K562 (cell line): ENCODE results near the gene CASR. TPM values are rescaled to one million over a fixed set of nuclear protein-coding genes. Genes with fewer than 3 reads are reported as not detected.
"Not testable (repeated sequence)": the region's sequence is repeated elsewhere in the genome, so short reads cannot be mapped to it uniquely, and the experiment has no call there.

Source experiments
- ATAC-seq: fragments of 200-7000 bp; cut with Tn5 transposase; 3 replicates; pipeline ENCODE4 v1.9.1; 2020; ENCODE audit warnings: moderate library complexity
- BruUV-seq: library from RNA; stranded (reverse); fragments of 400-500 nt; replicated peaks from 2 replicates; lab custom pipeline; 2021; lab: Mats Ljungman, UMichigan
- CTCF ChIA-PET: fragments of 300-600 bp; formaldehyde crosslinking; extraction: SDS; loops from one replicate; lab custom pipeline; 2021; ENCODE audit warnings: low intra/inter-chr PET ratio; lab: Yijun Ruan, JAX
- POLR2A ChIA-PET: fragments of 300-600, 350-650 bp; sonication (Branson Sonifier 250); formaldehyde crosslinking; extraction: SDS; loops from one replicate; lab custom pipeline; 2021; ENCODE audit warnings: antibody characterized with exemption, inconsistent platforms; lab: Yijun Ruan, JAX
- DNase-seq, 4 experiments: peaks; one replicate each; pipeline versions ENCODE4 v3.0.0 to v3.0.0-alpha.2; 2011 to 2018; ENCODE audit warnings: low spot score in 3 of 4, mixed read lengths in 3 of 4; ENCODE audit errors: extremely low read depth in 1 of 4
- FAIRE-seq: peaks from 2 replicates; lab custom pipeline; 2011; peaks lifted over from hg19 to GRCh38; lab: Jason Lieb, UNC
- H2AFZ ChIP-seq: 2 replicates; pipeline ENCODE4 v1.6.0; 2011; ENCODE audit warnings: low read depth, low read length, control low read depth, inconsistent platforms
- H3K27ac ChIP-seq: fragments of 200-600 bp; 3 replicates; pipeline ENCODE4 v1.8.0; 2011; ENCODE audit warnings: low read depth, mild to moderate bottlenecking, control low read depth, inconsistent platforms, low read length, moderate library complexity, mixed read lengths; ENCODE audit errors: extremely low read depth
- H3K27me3 ChIP-seq, 2 experiments: fragments of 300-600 bp in 1 of 2; 2 replicates in 1 of 2; 3 replicates in 1 of 2; pipeline versions ENCODE4 v1.6.0 to v1.8.0; 2011; ENCODE audit warnings: inconsistent platforms in 2 of 2, low read length in 2 of 2, mild to moderate bottlenecking in 1 of 2, mixed read lengths in 1 of 2, moderate library complexity in 1 of 2; ENCODE audit not compliant: control insufficient read depth in 2 of 2, insufficient read depth in 2 of 2
- H3K36me3 ChIP-seq: fragments of 300-600 bp; 3 replicates; pipeline ENCODE4 v1.8.0; 2011; ENCODE audit warnings: mild to moderate bottlenecking, low read length, inconsistent platforms; ENCODE audit not compliant: control insufficient read depth, insufficient read depth
- H3K4me1 ChIP-seq, 2 experiments: fragments of 200-600 bp in 1 of 2; replicated peaks in 1 of 2; 2 replicates in 1 of 2; 3 replicates in 1 of 2; pipeline versions ENCODE4 v1.5.1 to v1.8.0; 2011; ENCODE audit warnings: inconsistent platforms in 2 of 2, low read length in 2 of 2, mild to moderate bottlenecking in 1 of 2, mixed read lengths in 1 of 2, moderate library complexity in 1 of 2; ENCODE audit not compliant: control insufficient read depth in 2 of 2, insufficient read depth in 2 of 2
- H3K4me2 ChIP-seq: 2 replicates; pipeline ENCODE4 v1.6.1; 2011; ENCODE audit warnings: low read length, control low read depth, inconsistent platforms, mixed read lengths; ENCODE audit not compliant: insufficient read depth
- H3K4me3 ChIP-seq: fragments of 200-600 bp; sonication (generic), shearing (Covaris generic); 2 replicates; pipeline ENCODE4 v1.5.1; 2016; ENCODE audit warnings: control low read depth, inconsistent platforms
- H3K79me2 ChIP-seq: fragments of 200-600 bp; 3 replicates; pipeline ENCODE4 v1.8.0; 2011; ENCODE audit warnings: low read length, inconsistent platforms; ENCODE audit not compliant: control insufficient read depth, insufficient read depth
- H3K9ac ChIP-seq, 2 experiments: 2 replicates each; pipeline versions ENCODE4 v1.6.0 to v1.6.1; 2011; ENCODE audit warnings: low read depth in 2 of 2, low read length in 2 of 2, control low read depth in 1 of 2, inconsistent platforms in 1 of 2, mild to moderate bottlenecking in 1 of 2, mixed read lengths in 1 of 2; ENCODE audit not compliant: insufficient read depth in 1 of 2
- H3K9me1 ChIP-seq: one replicate; pipeline ENCODE4 v1.6.0; 2011; ENCODE audit warnings: inconsistent platforms, mild to moderate bottlenecking, low read length, moderate library complexity; ENCODE audit not compliant: control insufficient read depth, insufficient read depth
- H3K9me3 ChIP-seq: replicated peaks from 2 replicates; pipeline ENCODE4 v1.5.1; 2011; ENCODE audit warnings: low read depth, low read length, inconsistent platforms; ENCODE audit not compliant: control insufficient read depth, insufficient read depth
- H4K20me1 ChIP-seq: replicated peaks from 2 replicates; pipeline ENCODE4 v1.6.1; 2011; ENCODE audit warnings: low read length, inconsistent platforms, mixed read lengths; ENCODE audit not compliant: control insufficient read depth, insufficient read depth
- ARID1B ChIP-seq: fragments of 450-650 bp; IDR thresholded peaks from 2 replicates; pipeline ENCODE4 v1.6.1; 2016; ENCODE audit warnings: antibody characterized with exemption, mild to moderate bottlenecking, inconsistent platforms
- CHAMP1 ChIP-seq: fragments of 450-650 bp; IDR thresholded peaks from 2 replicates; pipeline ENCODE4 v1.6.1; 2016; ENCODE audit warnings: mild to moderate bottlenecking
- ESRRA ChIP-seq: fragments of 450-650 bp; IDR thresholded peaks from 2 replicates; pipeline ENCODE4 v1.6.1; 2014; ENCODE audit warnings: low read depth, mild to moderate bottlenecking, moderate library complexity, borderline replicate concordance
- HDGF ChIP-seq: fragments of 450-650 bp; IDR thresholded peaks from 2 replicates; pipeline ENCODE4 v1.6.1; 2016
- LARP7 ChIP-seq: fragments of 450-650 bp; IDR thresholded peaks from 2 replicates; pipeline ENCODE4 v1.6.1; 2016
- POLR2A ChIP-seq: fragments of 450-650 bp; conservative IDR thresholded peaks from 2 replicates; pipeline ENCODE4 v1.6.1; 2016
- STAT6 ChIP-seq: sonication (generic); formaldehyde crosslinking; IDR thresholded peaks from 2 replicates; pipeline ENCODE4 v1.8.1; 2023; ENCODE audit warnings: mild to moderate bottlenecking, missing genetic modification reagents
- SUPT5H ChIP-seq: fragments of 450-650 bp; IDR thresholded peaks from 2 replicates; pipeline ENCODE4 v1.6.1; 2016
- ZFP30 ChIP-seq: fragments of 250-450 bp; sonication (Bioruptor Pico); IDR thresholded peaks from 2 replicates; pipeline ENCODE4 v1.8.0; 2022; ENCODE audit warnings: moderate library complexity, mild to moderate bottlenecking, inconsistent platforms, borderline replicate concordance
- WGBS: fragments of 100-300 bp; shearing (Covaris generic); methylation state at CpG from one replicate; pipeline ENCODE4 v1.1.6; 2016; ENCODE audit warnings: low coverage, mixed read lengths; ENCODE audit not compliant: insufficient coverage; ENCODE audit errors: missing lambda C conversion rate; 5-methylcytosine and 5-hydroxymethylcytosine counted together
- in situ Hi-C: fragments of 300-500 bp; cut with MboI; formaldehyde crosslinking; loops from 4 replicates; pipeline ENCODE4 v1.15.0; 2018; ENCODE audit warnings: inconsistent platforms, mixed read lengths
- intact Hi-C: fragments of 100-400 bp; cut with micrococcal nuclease; formaldehyde crosslinking; loops from 2 replicates; pipeline ENCODE4 v1.14.2; 2022
- polyA plus RNA-seq, 8 experiments: library from polyadenylated mRNA; depleted of rRNA in 4 of 8; stranded (reverse) in 5 of 8; unstranded in 3 of 8; fragments of >200 nt; fragmentation: Nextera tagmentation in 2 of 8; fragmentation: Illumina TruSeq in 1 of 8; extraction: Ambion mirVana in 2 of 8; extraction: Trizol in 1 of 8; gene quantifications; 2 replicates each; pipeline versions ENCODE4 v1.2.1 to v1.2.3, GENCODE V29; 2011 to 2014; ENCODE audit warnings: inconsistent platforms in 1 of 8, missing spikeins in 1 of 8
- total RNA-seq, 7 experiments: library from RNA; depleted of rRNA in 6 of 7; stranded (reverse); fragments of >200 nt in 6 of 7; fragmentation: Illumina TruSeq in 2 of 7; extraction: Trizol in 2 of 7; gene quantifications; 2 replicates each; pipeline versions ENCODE4 v1.2.1 to v1.2.3, GENCODE V29; 2011 to 2021; ENCODE audit warnings: low replicate concordance in 1 of 7

Gene CASR
- total and polyA plus RNA-seq, 9 of the 15 experiments (the other 6 are each of a cell fraction or from before 2014, with no cell fraction given) = not detected

- TF ChIP-seq STAT6 (CRISPR knock-in tag) (no peak), ZFP30 (CRISPR knock-in tag) (no peak), LARP7 (no peak)
Measured at GRCh38 chr3:122148941-122149627, 34.4 kb upstream of the CASR start (continued).

GRCh38 chr3:122151480-122151879, 32.0 kb upstream of the CASR start:
- intact Hi-C loops = no loop called here
- no peaks in the 10 kb centered on the region for H4K20me1 ChIP-seq
- 4% methylated on average over 2 of the region's 2 CpGs for WGBS
- in situ Hi-C loops = no loop called here
- FAIRE-seq (no peak), DNase-seq (no peak), ATAC-seq (no peak)
- no peak overlapping the region for H2AFZ ChIP-seq
- ChIA-PET POLR2A (no interaction called here), CTCF (no interaction called here)
- no TSS peak for BruUV-seq
- H3K4me2 ChIP-seq = no peak overlapping the region
- H3K9me3 ChIP-seq = no peaks in the 10 kb centered on the region
- TF ChIP-seq ESRRA = no peak
- no peak for TF ChIP-seq ARID1B
- no peak for TF ChIP-seq HDGF
- TF ChIP-seq POLR2A = no peak
- no peak for TF ChIP-seq SUPT5H
- TF ChIP-seq CHAMP1 = no peak
- no peaks in the 10 kb centered on the region for H3K79me2 ChIP-seq
- no peaks in the 10 kb centered on the region for H3K27me3 ChIP-seq
- no peaks in the 10 kb centered on the region for H3K9me1 ChIP-seq
- H3K9ac ChIP-seq = no peak overlapping the region
- H3K4me1 ChIP-seq = no peaks in the 10 kb centered on the region
- H3K4me3 ChIP-seq = no peak overlapping the region
- no peaks in the 10 kb centered on the region for H3K36me3 ChIP-seq
- H3K27ac ChIP-seq = no peak overlapping the region

- BruUV-seq, H2AFZ ChIP-seq, POLR2A ChIA-PET, CTCF ChIA-PET, H3K4me2 ChIP-seq, H3K79me2 ChIP-seq, H3K9ac ChIP-seq, H3K27me3 ChIP-seq, H4K20me1 ChIP-seq, FAIRE-seq, H3K9me3 ChIP-seq, in situ Hi-C loops, DNase-seq, intact Hi-C loops, H3K4me3 ChIP-seq, H3K27ac ChIP-seq, H3K36me3 ChIP-seq, ATAC-seq, H3K4me1 ChIP-seq, H3K9me1 ChIP-seq: not testable (repeated sequence)
- WGBS = no CpG with 5 or more reads among the region's 31 CpGs
Measured at GRCh38 chr3:122164983-122165382, 18.5 kb upstream of the CASR start.
